ENCODE measurements around the gene NR5A2.

NR5A2 gene

GRCh38 chr1:200152336-200152735 lies 124.8 kb downstream of the NR5A2 start:
- CTCF ChIA-PET, result no interaction called here
- Histone ChIP-seq H3K9me3 (ENCODE audit: control insufficient read depth, insufficient read depth, low read depth, low read length) (no peaks in the 10 kb centered on the region), H3K4me3 (ENCODE audit: low read depth, low read length) (no peak overlapping the region), H3K4me1 (ENCODE audit: control insufficient read depth, insufficient read depth, low read length) (0 out of 2 replicates have a peak, but pooled peaks cover 3% of the 10 kb centered on the region), H3K27ac (ENCODE audit: extremely low read depth, low read depth, low read length) (no peak overlapping the region), H3K36me3 (ENCODE audit: control insufficient read depth in 2 of 2, insufficient read depth in 1 of 2, low read length in 2 of 2) (no peaks in the 10 kb centered on the region)
- no peak for TF ChIP-seq ZNF394 (tag by site-specific recombination; IDR thresholded peaks at IDR 0.05; ENCODE audit: borderline replicate concordance)
- TF ChIP-seq ZNF785 (tag by site-specific recombination; IDR thresholded peaks at IDR 0.05), result no peak
- TF ChIP-seq ZNF404 (tag by site-specific recombination; IDR thresholded peaks at IDR 0.05), result no peak
- TF ChIP-seq GLI4 (tag by site-specific recombination; IDR thresholded peaks at IDR 0.05), result no peak
- no peak for TF ChIP-seq ZNF2 (tag by site-specific recombination; IDR thresholded peaks at IDR 0.05)
- no peak for TF ChIP-seq SETDB1 (IDR thresholded peaks at IDR 0.05; ENCODE audit: insufficient read length, low read length)
- TF ChIP-seq KLF10 (tag by site-specific recombination; IDR thresholded peaks at IDR 0.05), result no peak
- no peak for TF ChIP-seq FEZF1 (tag by site-specific recombination; IDR thresholded peaks at IDR 0.05)
- TF ChIP-seq, protein P1, sequence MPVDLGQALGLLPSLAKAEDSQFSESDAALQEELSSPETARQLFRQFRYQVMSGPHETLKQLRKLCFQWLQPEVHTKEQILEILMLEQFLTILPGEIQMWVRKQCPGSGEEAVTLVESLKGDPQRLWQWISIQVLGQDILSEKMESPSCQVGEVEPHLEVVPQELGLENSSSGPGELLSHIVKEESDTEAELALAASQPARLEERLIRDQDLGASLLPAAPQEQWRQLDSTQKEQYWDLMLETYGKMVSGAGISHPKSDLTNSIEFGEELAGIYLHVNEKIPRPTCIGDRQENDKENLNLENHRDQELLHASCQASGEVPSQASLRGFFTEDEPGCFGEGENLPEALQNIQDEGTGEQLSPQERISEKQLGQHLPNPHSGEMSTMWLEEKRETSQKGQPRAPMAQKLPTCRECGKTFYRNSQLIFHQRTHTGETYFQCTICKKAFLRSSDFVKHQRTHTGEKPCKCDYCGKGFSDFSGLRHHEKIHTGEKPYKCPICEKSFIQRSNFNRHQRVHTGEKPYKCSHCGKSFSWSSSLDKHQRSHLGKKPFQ (tag by site-specific recombination; IDR thresholded peaks at IDR 0.05), result no peak
- no peak for TF ChIP-seq ZNF791 (tag by site-specific recombination; IDR thresholded peaks at IDR 0.05)
- no peak for TF ChIP-seq ZNF843 (tag by site-specific recombination; IDR thresholded peaks at IDR 0.05)
- no peak for TF ChIP-seq ZNF433 (tag by site-specific recombination; IDR thresholded peaks at IDR 0.05; ENCODE audit: low read depth)
- no peak for TF ChIP-seq ZBTB44 (tag by site-specific recombination; IDR thresholded peaks at IDR 0.05)
- no peak for TF ChIP-seq ZNF621 (tag by site-specific recombination; IDR thresholded peaks at IDR 0.05)
- POLR2A ChIA-PET, result no interaction called here

DNA sequence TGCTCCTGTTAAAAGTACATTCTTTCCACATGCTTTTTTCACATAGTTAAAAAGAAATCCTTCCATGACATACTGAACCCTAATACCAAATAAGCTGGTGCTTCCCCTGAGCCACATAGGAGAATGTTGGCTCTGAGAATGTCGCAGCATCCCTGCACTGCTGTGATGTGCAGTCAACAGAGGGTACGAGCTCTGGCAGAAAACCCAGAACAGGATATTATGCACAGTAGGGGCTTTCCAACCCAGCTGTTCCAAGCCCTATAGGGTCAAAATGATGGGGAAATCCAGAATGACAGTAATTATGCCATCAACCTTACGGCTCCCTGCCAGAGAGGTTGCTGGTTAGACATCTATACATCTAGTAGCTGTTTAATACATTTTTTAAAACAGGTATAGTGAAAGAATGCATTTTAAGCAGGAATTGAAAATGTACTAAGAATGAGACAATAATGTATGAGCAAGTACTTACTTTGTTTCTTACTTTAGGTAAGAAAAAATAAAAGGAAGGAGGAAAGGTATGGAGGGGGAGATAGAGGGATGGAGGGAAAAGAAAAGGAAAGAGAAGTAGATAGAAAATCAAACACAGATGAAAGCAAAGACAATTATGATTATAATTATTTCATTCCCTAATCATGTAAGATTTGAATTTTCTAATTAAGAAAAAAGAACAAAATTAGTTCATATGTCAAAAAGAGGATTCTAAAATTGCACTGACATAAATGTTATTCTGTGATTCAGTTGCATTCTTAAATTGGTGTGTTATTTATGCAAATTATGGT lies 126.0 kb downstream of the NR5A2 start:
- CTCF ChIA-PET, result no interaction called here

More for the DNA sequence above, 126.0 kb downstream of the NR5A2 start:
- TF ChIP-seq ZIC2 (tag by site-specific recombination; IDR thresholded peaks at IDR 0.05) (no peak), ZNF645 (tag by site-specific recombination; IDR thresholded peaks at IDR 0.05) (no peak)
- H3K27ac ChIP-seq (ENCODE audit: extremely low read depth, low read depth, low read length), result no peak overlapping the region
- H3K36me3 ChIP-seq (ENCODE audit: control insufficient read depth in 2 of 2, insufficient read depth in 1 of 2, low read length in 2 of 2), result no peaks in the 10 kb centered on the region
- no peaks in the 10 kb centered on the region for H3K9me3 ChIP-seq (ENCODE audit: control insufficient read depth, insufficient read depth, low read depth, low read length)
- H3K4me3 ChIP-seq (ENCODE audit: low read depth, low read length), result no peak overlapping the region
- POLR2A ChIA-PET, result no interaction called here
- H3K4me1 ChIP-seq (ENCODE audit: control insufficient read depth, insufficient read depth, low read length), result 0 out of 2 replicates have a peak, but pooled peaks cover 3% of the 10 kb centered on the region

Measured in HEK293 (cell line).